Lung (tissue), 12 donors: ENCODE results near the gene TMEM151A. TPM values are rescaled to one million over a fixed set of nuclear protein-coding genes. Genes with fewer than 3 reads are reported as not detected.

Experiments
- ATAC-seq: fragments of 200-7000 bp; cut with Tn5 transposase; one replicate; pipeline ENCODE4 v1.9.1; 2020; ENCODE audit warnings: moderate number of reproducible peaks; ENCODE audit not compliant: insufficient read depth, low FRiP score
- DNase-seq, 3 donors: peaks; one replicate each; pipeline ENCODE4 v3.0.0-alpha.2; 2013 to 2017
- H3K27ac ChIP-seq, 2 donors: one replicate each; pipeline ENCODE4 v1.5.1; 2013; ENCODE audit warnings: mild to moderate bottlenecking in 2 of 2, moderate library complexity in 2 of 2, control low read depth in 1 of 2, inconsistent platforms in 1 of 2, low read depth in 1 of 2, low read length in 1 of 2
- H3K27me3 ChIP-seq, 3 donors: one replicate each; pipeline ENCODE4 v1.5.1; 2013; ENCODE audit warnings: low read length in 2 of 3; ENCODE audit not compliant: control insufficient read depth in 3 of 3, insufficient read depth in 3 of 3
- H3K36me3 ChIP-seq, 4 donors: one replicate each; pipeline ENCODE4 v1.5.1; 2013; ENCODE audit warnings: low read length in 4 of 4, mild to moderate bottlenecking in 1 of 4, moderate library complexity in 1 of 4; ENCODE audit not compliant: control insufficient read depth in 4 of 4, insufficient read depth in 4 of 4
- H3K4me1 ChIP-seq, 5 donors: one replicate each; pipeline ENCODE4 v1.5.1; 2013; ENCODE audit warnings: low read length in 5 of 5, mild to moderate bottlenecking in 2 of 5, moderate library complexity in 1 of 5; ENCODE audit not compliant: control insufficient read depth in 5 of 5, insufficient read depth in 5 of 5
- H3K4me3 ChIP-seq: one replicate; pipeline ENCODE4 v1.5.1; 2013; ENCODE audit warnings: mild to moderate bottlenecking, control low read depth, moderate library complexity
- H3K9ac ChIP-seq, 2 donors: one replicate each; pipeline ENCODE4 v1.5.1; 2013; ENCODE audit warnings: low read length in 2 of 2, control low read depth in 1 of 2; ENCODE audit not compliant: insufficient read depth in 1 of 2
- H3K9me3 ChIP-seq, 4 donors: one replicate each; pipeline ENCODE4 v1.5.1; 2013; ENCODE audit warnings: low read length in 3 of 4, mild to moderate bottlenecking in 1 of 4, moderate library complexity in 1 of 4; ENCODE audit not compliant: control insufficient read depth in 4 of 4, insufficient read depth in 3 of 4
- WGBS, 2 donors: extraction: QIAGEN DNeasy Blood & Tissue Kit; methylation state at CpG; one replicate each; pipeline ENCODE4 v1.1.7; 2013; 5-methylcytosine and 5-hydroxymethylcytosine counted together
- polyA plus RNA-seq, 2 donors: library from polyadenylated mRNA; stranded (reverse); fragments of 200-250 nt; gene quantifications; one replicate each; pipeline ENCODE4 v1.2.1, GENCODE V29; 2013
- total RNA-seq, 2 donors: library from RNA; depleted of rRNA in 1 of 2; stranded (reverse); fragments of >200 nt in 1 of 2; gene quantifications; one replicate each; pipeline ENCODE4 v1.2.1, GENCODE V29; 2014 to 2021
- TF ChIP-seq, protein P1 (sequence below): IDR thresholded peaks from 2 replicates; pipeline ENCODE4 v1.5.1; 2012; ENCODE audit warnings: mild to moderate bottlenecking; ENCODE audit errors: control extremely low read depth, extremely low read depth
- donor health status: control.
- donor health status: control.
- donor health status: Bipolar disorder and iron deficiency.
- donor health status: healthy.
- donor health status: DM: yes; HTN: yes; CAD: no.

Gene TMEM151A
- total and polyA plus RNA-seq, 4 donors = 0.09 to 0.91 (median 0.25) TPM

DNA sequence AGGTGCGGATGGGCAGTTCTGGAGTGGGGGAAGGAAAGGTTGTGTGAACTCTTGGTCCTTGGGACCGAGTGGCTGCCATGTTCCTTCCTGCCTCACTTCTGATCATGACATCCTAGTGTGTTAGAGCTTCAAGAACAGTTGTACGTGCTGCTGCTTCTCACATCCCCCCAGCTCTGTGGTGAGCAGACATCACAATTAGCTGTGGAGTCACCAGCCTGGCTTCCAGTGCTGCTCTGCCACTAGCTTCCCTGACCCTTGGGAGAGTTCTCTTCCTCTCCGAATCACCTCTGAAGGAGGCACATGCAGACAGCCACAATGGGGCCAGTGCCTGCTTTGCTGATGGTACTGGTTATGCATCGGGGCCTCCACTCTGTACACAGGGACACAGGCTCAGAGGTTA is 29.5 kb upstream of the TMEM151A start:
- DNase-seq = no peak
- Histone ChIP-seq H3K4me3 (no peak overlapping the region), H3K27me3 (no peaks in the 10 kb centered on the region), H3K27ac (no peak overlapping the region), H3K36me3 (peaks cover 0 to 33% (median 22%) of the 10 kb centered on the region in 4 donors), H3K4me1 (peaks cover 0 to 13% (median 2%) of the 10 kb centered on the region in 5 donors), H3K9ac (no peak overlapping the region), H3K9me3 (no peaks in the 10 kb centered on the region)
- 91 to 92% methylated on average over 5 of the region's 5 CpGs for WGBS, 2 donors
- TF ChIP-seq, protein P1, sequence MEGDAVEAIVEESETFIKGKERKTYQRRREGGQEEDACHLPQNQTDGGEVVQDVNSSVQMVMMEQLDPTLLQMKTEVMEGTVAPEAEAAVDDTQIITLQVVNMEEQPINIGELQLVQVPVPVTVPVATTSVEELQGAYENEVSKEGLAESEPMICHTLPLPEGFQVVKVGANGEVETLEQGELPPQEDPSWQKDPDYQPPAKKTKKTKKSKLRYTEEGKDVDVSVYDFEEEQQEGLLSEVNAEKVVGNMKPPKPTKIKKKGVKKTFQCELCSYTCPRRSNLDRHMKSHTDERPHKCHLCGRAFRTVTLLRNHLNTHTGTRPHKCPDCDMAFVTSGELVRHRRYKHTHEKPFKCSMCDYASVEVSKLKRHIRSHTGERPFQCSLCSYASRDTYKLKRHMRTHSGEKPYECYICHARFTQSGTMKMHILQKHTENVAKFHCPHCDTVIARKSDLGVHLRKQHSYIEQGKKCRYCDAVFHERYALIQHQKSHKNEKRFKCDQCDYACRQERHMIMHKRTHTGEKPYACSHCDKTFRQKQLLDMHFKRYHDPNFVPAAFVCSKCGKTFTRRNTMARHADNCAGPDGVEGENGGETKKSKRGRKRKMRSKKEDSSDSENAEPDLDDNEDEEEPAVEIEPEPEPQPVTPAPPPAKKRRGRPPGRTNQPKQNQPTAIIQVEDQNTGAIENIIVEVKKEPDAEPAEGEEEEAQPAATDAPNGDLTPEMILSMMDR = no peak
- ATAC-seq = no peak

DNA sequence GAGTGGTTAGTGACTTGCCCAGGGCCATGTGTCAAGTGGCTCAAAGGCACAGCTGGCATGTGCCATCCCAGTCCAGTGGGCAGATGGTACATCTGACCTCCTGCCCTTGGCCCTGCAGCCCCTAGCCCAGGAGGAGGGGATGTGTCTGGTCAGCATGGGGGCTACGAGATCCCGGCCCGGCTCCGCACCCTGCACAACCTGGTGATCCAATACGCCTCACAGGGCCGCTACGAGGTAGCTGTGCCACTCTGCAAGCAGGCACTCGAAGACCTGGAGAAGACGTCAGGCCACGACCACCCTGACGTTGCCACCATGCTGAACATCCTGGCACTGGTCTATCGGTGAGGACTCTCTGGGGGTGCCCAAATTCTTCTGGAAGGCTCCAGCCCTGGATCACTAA is 29.0 kb upstream of the TMEM151A start:
- Histone ChIP-seq H3K27ac (no peak overlapping the region), H3K27me3 (no peaks in the 10 kb centered on the region), H3K4me1 (peaks cover 0 to 13% (median 2%) of the 10 kb centered on the region in 5 donors), H3K36me3 (peaks cover 0 to 33% (median 22%) of the 10 kb centered on the region in 4 donors), H3K9me3 (no peaks in the 10 kb centered on the region), H3K4me3 (no peak overlapping the region), H3K9ac (no peak overlapping the region)
- TF ChIP-seq, protein P1 = no peak
- WGBS, 2 donors = 95 to 96% methylated on average over 12 of the region's 12 CpGs
- no peak for DNase-seq
- no peak for ATAC-seq

DNA sequence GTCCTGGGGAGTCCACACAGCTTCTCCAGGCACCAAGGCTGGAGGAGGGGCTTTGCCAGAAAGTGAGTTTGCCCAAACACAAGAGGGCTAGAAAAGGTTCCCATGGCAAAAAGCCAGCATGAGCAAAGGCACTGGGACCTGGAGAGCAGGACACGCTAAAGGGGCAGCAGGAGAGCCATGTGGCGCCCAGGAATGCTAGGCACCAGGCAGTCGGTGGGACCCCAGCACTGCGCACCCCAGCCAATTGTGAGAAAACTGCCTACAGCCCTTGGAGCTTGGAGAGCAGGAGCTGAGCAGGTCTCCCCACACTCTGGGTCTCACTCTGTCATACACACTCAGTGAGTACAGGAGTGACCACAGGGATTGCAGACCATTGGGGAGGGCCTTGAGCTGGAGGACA is 28.5 kb upstream of the TMEM151A start:
- ATAC-seq (no peak), DNase-seq (no peak)
- Histone ChIP-seq H3K4me1 (peaks cover 0 to 13% (median 2%) of the 10 kb centered on the region in 5 donors), H3K27me3 (no peaks in the 10 kb centered on the region), H3K27ac (no peak overlapping the region), H3K9ac (no peak overlapping the region), H3K9me3 (no peaks in the 10 kb centered on the region), H3K36me3 (peaks cover 0 to 30% (median 22%) of the 10 kb centered on the region in 4 donors), H3K4me3 (no peak overlapping the region)
- WGBS, 2 donors = 92 to 100% methylated on average over 4 of the region's 4 CpGs
- TF ChIP-seq, protein P1 = no peak

DNA sequence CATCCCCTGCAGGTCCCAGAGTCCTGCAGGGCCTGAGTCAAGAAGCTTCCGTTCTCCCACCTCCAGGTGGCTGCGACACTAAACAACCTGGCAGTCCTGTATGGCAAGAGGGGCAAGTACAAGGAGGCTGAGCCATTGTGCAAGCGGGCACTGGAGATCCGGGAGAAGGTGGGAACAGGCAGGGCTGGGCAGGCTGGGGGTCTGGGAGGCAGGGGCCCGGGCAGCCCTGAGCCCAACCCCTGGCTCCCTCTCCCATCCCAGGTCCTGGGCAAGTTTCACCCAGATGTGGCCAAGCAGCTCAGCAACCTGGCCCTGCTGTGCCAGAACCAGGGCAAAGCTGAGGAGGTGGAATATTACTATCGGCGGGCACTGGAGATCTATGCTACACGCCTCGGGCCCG is 27.9 kb upstream of the TMEM151A start:
- H3K36me3 ChIP-seq = peaks cover 0 to 30% (median 22%) of the 10 kb centered on the region in 4 donors
- H3K9ac ChIP-seq = no peak overlapping the region
- ATAC-seq (no peak), DNase-seq (no peak)
- H3K9me3 ChIP-seq = no peaks in the 10 kb centered on the region
- no peak overlapping the region for H3K27ac ChIP-seq
- 95 to 98% methylated on average over 10 of the region's 10 CpGs for WGBS, 2 donors
- H3K4me3 ChIP-seq = no peak overlapping the region
- H3K4me1 ChIP-seq = peaks cover 0 to 8% (median 0%) of the 10 kb centered on the region in 5 donors
- H3K27me3 ChIP-seq = no peaks in the 10 kb centered on the region
- TF ChIP-seq, protein P1 = no peak
